Keratinocyte (primary cell): ENCODE results near the gene SEL1L3.

Experiments
- CTCF ChIP-seq, 3 experiments: IDR thresholded peaks in 1 of 3; conservative IDR thresholded peaks in 1 of 3; optimal IDR thresholded peaks in 1 of 3; 2 replicates in 2 of 3; 3 replicates in 1 of 3; pipeline versions ENCODE3 to v1.5.1; 2011; ENCODE audit warnings: low read length in 3 of 3, mild to moderate bottlenecking in 3 of 3, moderate library complexity in 2 of 3, control low read depth in 1 of 3, inconsistent platforms in 1 of 3; ENCODE audit not compliant: insufficient read depth in 2 of 3; ENCODE audit errors: extremely low read depth in 1 of 3
- EZH2 ChIP-seq: IDR thresholded peaks from one replicate; pipeline ENCODE4 v1.6.1; 2012; ENCODE audit warnings: inconsistent platforms, mild to moderate bottlenecking, low read length, moderate library complexity

- TF ChIP-seq EZH2 (no peak), CTCF (optimal IDR thresholded peaks at IDR 0.05 in 1 of 3, IDR thresholded peaks at IDR 0.05 in 1 of 3, conservative IDR thresholded peaks at IDR 0.05 in 1 of 3; ENCODE audit: extremely low read depth in 1 of 3, insufficient read depth in 2 of 3, low read length in 3 of 3) (no peak)
Observed at GRCh38 chr4:25830548-25830947, 32.2 kb downstream of the SEL1L3 start.
